Testis (tissue), 3 donors: ENCODE measurements around the gene RFXANK. TPM values are rescaled to one million over a fixed set of nuclear protein-coding genes. Genes with fewer than 3 reads are reported as not detected.

Experiments used
- DNase-seq: peaks from one replicate; pipeline ENCODE4 v3.0.0-alpha.2; 2019
- H3K27ac ChIP-seq, 2 donors: fragments of 200-600 bp; sonication (generic); one replicate each; pipeline ENCODE4 v1.5.1; 2019
- H3K27me3 ChIP-seq: fragments of 200-600 bp; sonication (generic); one replicate; pipeline ENCODE4 v1.5.1; 2019
- H3K36me3 ChIP-seq: fragments of 200-600 bp; sonication (generic); one replicate; pipeline ENCODE4 v1.5.1; 2017; ENCODE audit warnings: low read depth; ENCODE audit errors: missing control alignments
- H3K4me1 ChIP-seq: fragments of 200-600 bp; sonication (generic); one replicate; pipeline ENCODE4 v1.5.1; 2019
- H3K4me3 ChIP-seq, 2 donors: fragments of 200-600 bp; sonication (generic); one replicate each; pipeline ENCODE4 v1.5.1; 2017 to 2019
- H3K9me3 ChIP-seq: fragments of 200-600 bp; sonication (generic); one replicate; pipeline ENCODE4 v1.5.1; 2017
- CTCF ChIP-seq, 3 experiments: fragments of 450-650 bp in 2 of 3; fragments of 200-600 bp in 1 of 3; sonication (generic) in 1 of 3; IDR thresholded peaks; one replicate each; pipeline ENCODE4 v1.5.1; 2016 to 2019; ENCODE audit warnings: antibody characterized with exemption in 3 of 3, mild to moderate bottlenecking in 2 of 3, moderate library complexity in 1 of 3
- POLR2A ChIP-seq: fragments of 450-650 bp; IDR thresholded peaks from one replicate; pipeline ENCODE4 v1.6.1; 2017; ENCODE audit warnings: antibody characterized with exemption, mild to moderate bottlenecking, moderate library complexity
- WGBS, 2 donors: methylation state at CpG; one replicate each; pipeline ENCODE4 v1.1.5; 2018; 5-methylcytosine and 5-hydroxymethylcytosine counted together
- intact Hi-C: fragments of 100-400 bp; cut with DNase I; formaldehyde crosslinking; loops from one replicate; pipeline ENCODE4 v1.15.1; 2023; ENCODE audit warnings: low total_unique reads
- polyA plus RNA-seq: library from polyadenylated mRNA; stranded (reverse); fragments of 350-450 nt; fragmentation: Illumina TruSeq; extraction: RNeasy Lipid Tissue Mini Kit (QIAGEN cat#74804); gene quantifications from one replicate; pipeline ENCODE4 v1.2.3, GENCODE V29; 2014; ENCODE audit warnings: low read depth, low replicate concordance; ENCODE audit not compliant: insufficient read depth
- total RNA-seq, 2 donors: library from RNA; depleted of rRNA; stranded (reverse); fragments of >200 nt; gene quantifications; one replicate each; pipeline ENCODE4 v1.2.3, GENCODE V29; 2016

RFXANK gene
- total and polyA plus RNA-seq, 3 donors from 2014 or later, result 35.1 to 40.4 (median 35.7) TPM

- Histone ChIP-seq H3K36me3 (no peaks in the 10 kb centered on the region), H3K4me1 (no peaks in the 10 kb centered on the region), H3K27ac (no peak overlapping the region), H3K9me3 (no peaks in the 10 kb centered on the region), H3K27me3 (no peaks in the 10 kb centered on the region), H3K4me3 (no peak overlapping the region)
- DNase-seq, result no peak
- 20 to 56% methylated on average over 1 to 10 of the region's 10 CpGs for WGBS, 2 donors
- intact Hi-C loops, result no loop called here
- TF ChIP-seq CTCF (IDR thresholded peaks at IDR 0.05) (no peak), POLR2A (no peak)
Observed at GRCh38 chr19:19226663-19227062, 34.6 kb downstream of the RFXANK start.

- Histone ChIP-seq H3K36me3 (no peaks in the 10 kb centered on the region), H3K9me3 (no peaks in the 10 kb centered on the region), H3K4me1 (no peaks in the 10 kb centered on the region), H3K4me3 (no peak overlapping the region), H3K27me3 (no peaks in the 10 kb centered on the region), H3K27ac (no peak overlapping the region)
- TF ChIP-seq POLR2A (no peak), CTCF (IDR thresholded peaks at IDR 0.05) (no peak)
- intact Hi-C loops, result no loop called here
- no peak for DNase-seq
- WGBS, 2 donors, result 70 to 100% methylated on average over 1 to 4 of the region's 4 CpGs
Observed at GRCh38 chr19:19227217-19227616, 35.2 kb downstream of the RFXANK start.

- H3K9me3 ChIP-seq, result no peaks in the 10 kb centered on the region
- H3K4me1 ChIP-seq, result no peaks in the 10 kb centered on the region
- DNase-seq, result no peak
- H3K27me3 ChIP-seq, result no peaks in the 10 kb centered on the region
- no peak overlapping the region for H3K4me3 ChIP-seq
- no peak for TF ChIP-seq POLR2A
- intact Hi-C loops, result no loop called here
- 67 to 75% methylated on average over 3 of the region's 3 CpGs for WGBS, 2 donors
- H3K36me3 ChIP-seq, result no peaks in the 10 kb centered on the region
- H3K27ac ChIP-seq, result no peak overlapping the region
Observed at GRCh38 chr19:19229701-19230100, 37.6 kb downstream of the RFXANK start.

GRCh38 chr19:19230999-19231398 is 38.9 kb downstream of the RFXANK start:
- H3K36me3 ChIP-seq, result no peaks in the 10 kb centered on the region
- 71 to 86% methylated on average over 5 to 9 of the region's 9 CpGs for WGBS, 2 donors
- TF ChIP-seq CTCF (IDR thresholded peaks at IDR 0.05) (no peak), POLR2A (no peak)
- H3K27me3 ChIP-seq, result no peaks in the 10 kb centered on the region
- H3K4me3 ChIP-seq, result no peak overlapping the region
- DNase-seq, result no peak
- no peaks in the 10 kb centered on the region for H3K4me1 ChIP-seq
- intact Hi-C loops, result no loop called here
- no peaks in the 10 kb centered on the region for H3K9me3 ChIP-seq
- no peak overlapping the region for H3K27ac ChIP-seq

GRCh38 chr19:19232261-19232721 is 40.2 kb downstream of the RFXANK start:
- Histone ChIP-seq H3K27me3 (no peaks in the 10 kb centered on the region), H3K4me3 (no peak overlapping the region), H3K36me3 (no peaks in the 10 kb centered on the region), H3K9me3 (no peaks in the 10 kb centered on the region), H3K4me1 (no peaks in the 10 kb centered on the region), H3K27ac (no peak overlapping the region)
- DNase-seq, result no peak
- WGBS, 2 donors, result 70 to 76% methylated on average over 10 to 19 of the region's 19 CpGs
- intact Hi-C loops, result no loop called here
- no peak for TF ChIP-seq CTCF (IDR thresholded peaks at IDR 0.05)
- no peak for TF ChIP-seq POLR2A
